ENCODE data around the gene RPS6KA3.
"Not testable (repeated sequence)": the region's sequence is repeated elsewhere in the genome, so short reads cannot be mapped to it uniquely, and the experiment has no call there.

RPS6KA3 gene

GRCh38 chrX:20141281-20142220 is 125.2 kb downstream of the RPS6KA3 start, which contains the start of gene EIF1AX:
EIF1AX (minus strand) TSS chrX:20141838; CDS start chrX:20141640, 198 bp downstream.
- DNase-seq = peak; percentile 98

- no peak for DNase-seq
Observed at GRCh38 chrX:20140420-20140819, 126.3 kb downstream of the RPS6KA3 start.

- peak; percentile 35 for DNase-seq
Observed at GRCh38 chrX:20139966-20140365, 126.7 kb downstream of the RPS6KA3 start.

GRCh38 chrX:20135944-20136343 is 130.8 kb downstream of the RPS6KA3 start:
- DNase-seq = no peak

- DNase-seq = no peak
Observed at GRCh38 chrX:20132666-20133065, 134.0 kb downstream of the RPS6KA3 start.

GRCh38 chrX:20130357-20130756 is 136.4 kb downstream of the RPS6KA3 start:
- DNase-seq = peak; percentile 44

- no peak for DNase-seq
Observed at GRCh38 chrX:20129547-20129946, 137.2 kb downstream of the RPS6KA3 start.

- no peak for DNase-seq
Observed at GRCh38 chrX:20128670-20129069, 138.0 kb downstream of the RPS6KA3 start.

- DNase-seq = not testable (repeated sequence)
Observed at GRCh38 chrX:20127440-20127839, 139.3 kb downstream of the RPS6KA3 start.

- DNase-seq = not testable (repeated sequence)
Observed at GRCh38 chrX:20126833-20127232, 139.9 kb downstream of the RPS6KA3 start.

- no peak for DNase-seq
Observed at GRCh38 chrX:20124964-20125363, 141.7 kb downstream of the RPS6KA3 start.

GRCh38 chrX:20118065-20118824 is 148.5 kb downstream of the RPS6KA3 start:
- DNase-seq = no peak

GRCh38 chrX:20116577-20117240 is 150.0 kb downstream of the RPS6KA3 start, which contains the start of gene MAP7D2:
MAP7D2 (minus strand) TSS chrX:20116907; CDS start chrX:20116879, 28 bp downstream.
- DNase-seq = no peak

- no peak for DNase-seq
Observed at GRCh38 chrX:20116087-20116576, 150.6 kb downstream of the RPS6KA3 start.

GRCh38 chrX:20112022-20112774 is 154.5 kb downstream of the RPS6KA3 start:
- no peak for DNase-seq

- no peak for DNase-seq
Observed at GRCh38 chrX:20111271-20111670, 155.4 kb downstream of the RPS6KA3 start.

GRCh38 chrX:20101934-20102581 is 164.7 kb downstream of the RPS6KA3 start:
- DNase-seq = no peak
